GF-D8 (cell line): ENCODE results near the gene LMO7.
A peak's percentile ranks its signal among the peaks of the same experiment; 100 is the strongest.

Experiments
- DNase-seq: peaks from one replicate; lab custom pipeline; 2025; lab: John Stamatoyannopoulos, UW

Gene LMO7

GRCh38 chr13:75843991-75844390, 207.9 kb downstream of the LMO7 start:
- no peak for DNase-seq

DNA sequence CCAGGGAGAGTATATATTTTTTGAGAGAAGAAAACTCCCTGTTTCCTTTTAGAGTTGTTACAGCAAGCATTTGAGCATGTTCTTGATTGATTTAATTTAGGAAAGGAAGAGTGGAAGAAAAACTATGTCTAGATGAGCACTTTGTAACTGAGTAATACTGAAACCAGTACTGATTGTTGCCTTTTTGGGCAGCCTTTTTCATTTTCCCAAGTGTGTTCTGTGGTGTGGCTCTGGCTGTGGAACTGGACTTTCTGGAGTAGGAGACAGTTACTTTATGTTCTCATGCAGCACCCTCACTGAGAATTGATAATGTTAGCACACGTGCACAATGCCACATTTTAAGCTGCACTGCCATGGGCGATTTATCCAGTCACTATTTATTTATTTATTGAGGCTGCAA, 211.5 kb downstream of the LMO7 start:
- DNase-seq = no peak

- DNase-seq = no peak
Measured at GRCh38 chr13:75850916-75851315, 214.8 kb downstream of the LMO7 start.

GRCh38 chr13:75855216-75855615, 219.1 kb downstream of the LMO7 start:
- no peak for DNase-seq

DNA sequence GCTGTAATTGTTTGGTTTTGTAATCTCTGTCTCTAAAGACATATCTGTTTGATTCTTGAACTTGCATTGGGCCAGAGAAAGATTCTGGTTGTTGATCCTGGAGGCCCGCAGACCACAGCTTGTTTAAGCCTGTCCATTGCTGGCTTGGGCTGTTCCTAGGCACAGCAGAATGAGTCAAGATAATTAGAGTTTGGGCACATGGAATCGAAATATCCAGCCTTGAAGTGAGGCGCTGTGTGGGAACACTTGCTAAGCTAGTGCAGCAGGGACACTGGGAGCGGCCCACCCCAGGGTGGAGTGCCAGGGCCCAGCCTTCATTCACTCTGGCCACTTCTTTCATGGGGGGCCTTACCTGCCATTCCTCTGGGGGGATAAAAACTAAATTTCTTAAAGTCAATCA, 219.7 kb downstream of the LMO7 start:
- no peak for DNase-seq

GRCh38 chr13:75857291-75857690, 221.2 kb downstream of the LMO7 start:
- no peak for DNase-seq

DNA sequence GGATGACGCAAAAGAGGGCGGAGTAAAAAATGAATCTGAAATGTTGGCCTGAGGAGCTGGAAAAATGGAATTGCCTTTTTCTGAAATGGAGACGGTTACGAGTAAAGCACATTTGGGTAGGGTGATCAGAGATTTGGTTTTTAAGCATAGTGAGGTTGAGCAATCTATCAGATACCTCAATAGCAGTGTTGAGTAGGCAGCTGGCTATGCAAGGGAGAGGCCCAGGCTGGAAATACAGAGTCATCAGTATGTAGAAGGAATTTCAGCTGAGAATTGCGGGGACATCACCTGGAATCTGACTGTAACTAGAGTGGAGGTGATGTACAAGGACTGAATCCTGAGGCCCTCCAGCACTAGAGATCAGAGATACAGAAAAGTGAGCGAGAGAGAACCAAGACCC, 224.8 kb downstream of the LMO7 start:
- no peak for DNase-seq

DNA sequence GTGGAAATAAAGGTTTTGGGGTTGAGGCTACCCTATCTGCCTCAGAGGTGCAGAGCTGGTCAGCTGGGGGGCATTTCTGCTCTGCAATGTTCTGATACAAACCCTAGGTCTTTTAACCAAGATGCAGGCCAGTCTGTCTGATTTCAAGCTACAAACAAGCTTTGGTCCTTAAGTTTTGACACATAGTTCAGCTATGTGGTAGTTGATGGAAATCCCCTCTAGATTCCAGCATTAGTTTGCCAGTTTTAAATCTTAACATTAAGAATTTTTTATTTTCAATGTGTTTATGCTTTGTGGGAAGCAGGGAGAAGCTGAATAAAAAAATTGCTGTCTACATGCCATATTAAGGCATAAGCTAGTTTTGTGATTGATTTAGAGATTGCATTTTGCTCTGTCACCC, 225.7 kb downstream of the LMO7 start:
- DNase-seq = no peak

GRCh38 chr13:75864718-75865117, 228.6 kb downstream of the LMO7 start:
- no peak for DNase-seq

- no peak for DNase-seq
Measured at GRCh38 chr13:75867379-75868117, 231.4 kb downstream of the LMO7 start.

GRCh38 chr13:75869981-75870380, 233.9 kb downstream of the LMO7 start:
- DNase-seq = no peak

DNA sequence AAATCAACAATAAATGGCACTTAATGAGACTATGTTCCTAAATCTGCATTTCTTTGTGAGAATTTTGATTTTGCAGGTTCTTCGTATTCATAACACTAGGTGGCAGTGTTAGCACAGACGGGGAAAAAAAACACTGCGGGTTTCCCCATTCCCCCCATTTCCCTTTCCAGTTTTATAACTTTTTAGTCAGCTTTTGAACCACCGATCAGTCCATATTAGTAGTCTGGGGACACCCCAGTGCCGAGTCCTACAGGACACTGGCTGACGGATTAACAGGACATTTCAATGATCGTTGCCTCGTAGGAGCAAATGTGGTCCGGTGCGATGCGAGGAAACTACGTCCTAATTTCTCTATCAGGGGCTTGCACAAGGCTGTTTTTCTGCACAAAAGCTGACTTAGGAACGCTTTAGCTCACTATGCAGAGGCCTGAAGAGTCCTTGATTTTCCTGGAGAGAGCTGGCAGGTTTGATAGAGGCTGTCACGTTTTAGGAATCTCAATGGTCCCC, 234.3 kb downstream of the LMO7 start:
- DNase-seq = no peak

DNA sequence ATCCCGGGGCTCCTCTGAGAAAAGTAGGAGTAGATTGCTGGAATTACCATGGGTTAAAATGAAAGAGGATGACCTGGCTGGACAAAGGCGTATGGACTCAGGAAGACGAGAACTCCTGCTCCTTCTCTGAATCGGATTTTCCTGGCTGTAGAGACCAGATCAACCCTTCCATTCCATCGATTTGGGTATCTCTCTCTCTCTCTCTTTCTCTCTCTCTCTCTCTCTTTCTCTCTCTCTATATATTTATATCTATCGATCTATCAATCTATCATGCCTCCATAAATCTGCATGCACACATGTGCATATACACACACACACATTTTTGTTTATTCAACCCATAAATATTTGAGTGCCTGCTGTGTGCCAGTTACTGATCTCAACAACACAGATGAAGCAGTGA, 234.9 kb downstream of the LMO7 start:
- no peak for DNase-seq

DNA sequence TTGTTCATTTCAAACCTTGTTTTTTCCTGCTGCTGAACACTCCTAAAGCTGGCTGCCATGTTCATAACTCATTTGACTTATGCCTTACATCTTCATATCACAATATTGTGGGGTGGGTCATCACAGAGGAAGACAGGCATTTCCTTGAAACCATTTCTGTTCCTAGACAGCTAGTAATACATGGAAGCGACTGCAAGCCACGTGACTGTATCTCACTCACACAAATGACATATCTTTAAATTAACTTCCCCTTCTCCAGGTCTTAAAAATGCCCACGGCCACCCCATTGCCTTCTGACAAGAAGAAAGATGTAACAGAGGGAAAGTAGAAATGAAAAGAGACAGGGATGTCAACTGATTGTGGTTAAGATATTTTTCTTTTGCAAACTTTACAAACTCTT, 236.8 kb downstream of the LMO7 start:
- no peak for DNase-seq

DNA sequence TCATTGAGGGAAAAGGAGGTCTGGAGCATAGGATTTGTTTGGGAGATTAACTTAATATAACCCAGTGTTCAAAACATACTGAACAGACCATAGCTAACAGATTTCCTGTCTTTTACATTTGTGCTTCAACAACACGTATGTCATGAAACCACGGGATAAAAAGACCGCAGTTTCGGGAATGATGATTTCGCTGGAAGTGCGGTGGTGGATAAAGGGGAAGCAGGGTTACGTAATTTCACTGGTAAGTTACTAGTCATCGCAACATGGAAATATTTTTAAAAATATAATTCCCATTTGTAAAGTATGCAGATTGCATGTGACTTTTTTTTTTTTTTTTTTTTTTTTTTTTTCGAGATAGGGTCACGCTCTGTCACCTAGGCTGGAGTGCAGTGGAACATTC, 237.4 kb downstream of the LMO7 start:
- DNase-seq = no peak

- no peak for DNase-seq
Measured at GRCh38 chr13:75875450-75875849, 239.3 kb downstream of the LMO7 start.

DNA sequence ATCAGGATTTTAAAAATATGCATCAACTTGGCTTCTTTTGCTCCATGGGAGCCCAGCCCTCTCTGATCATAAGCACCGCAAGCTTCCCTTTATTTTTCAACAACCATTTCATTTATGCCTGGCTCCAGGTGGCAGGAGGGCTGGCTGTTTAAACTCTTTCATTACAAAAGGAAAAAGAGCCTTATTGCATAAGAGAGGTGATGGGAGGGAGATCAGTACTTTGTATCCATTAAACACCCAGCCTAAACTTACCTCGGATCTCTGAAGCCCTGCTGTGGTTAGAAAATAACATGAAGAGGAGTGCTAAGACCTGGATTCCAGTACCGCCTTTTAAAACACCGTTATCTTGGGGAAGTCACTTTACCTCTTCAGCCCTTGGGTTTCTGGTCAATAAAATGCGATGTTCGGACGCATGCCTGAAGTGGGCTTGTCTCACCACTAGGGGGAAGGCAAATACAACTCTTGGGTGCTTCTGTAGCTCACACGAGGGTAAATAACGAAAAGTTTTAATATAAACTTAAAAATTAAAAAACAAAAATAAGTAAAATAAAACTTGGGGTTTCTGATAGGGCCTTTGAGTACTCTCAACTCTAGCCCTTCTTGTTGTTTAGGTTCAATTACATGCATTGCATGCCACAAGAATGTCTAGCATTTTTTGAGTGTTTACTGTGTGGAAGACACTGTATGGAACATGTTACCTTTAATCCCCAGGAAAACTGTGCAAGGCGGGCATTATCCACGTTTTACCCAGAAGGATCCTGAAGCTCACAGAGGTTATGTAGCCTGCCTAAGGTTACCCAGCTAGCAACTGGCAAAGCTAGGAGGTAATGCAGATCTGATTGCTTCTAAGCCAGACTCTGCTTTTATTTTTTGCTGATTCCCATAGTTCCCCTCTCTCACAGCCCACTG, 240.3 kb downstream of the LMO7 start:
- DNase-seq = peak; percentile 11

GRCh38 chr13:75877071-75877470, 240.9 kb downstream of the LMO7 start:
- no peak for DNase-seq

- no peak for DNase-seq
Measured at GRCh38 chr13:75879656-75880055, 243.5 kb downstream of the LMO7 start.

- DNase-seq = no peak
Measured at GRCh38 chr13:75881109-75881775, 245.1 kb downstream of the LMO7 start.

DNA sequence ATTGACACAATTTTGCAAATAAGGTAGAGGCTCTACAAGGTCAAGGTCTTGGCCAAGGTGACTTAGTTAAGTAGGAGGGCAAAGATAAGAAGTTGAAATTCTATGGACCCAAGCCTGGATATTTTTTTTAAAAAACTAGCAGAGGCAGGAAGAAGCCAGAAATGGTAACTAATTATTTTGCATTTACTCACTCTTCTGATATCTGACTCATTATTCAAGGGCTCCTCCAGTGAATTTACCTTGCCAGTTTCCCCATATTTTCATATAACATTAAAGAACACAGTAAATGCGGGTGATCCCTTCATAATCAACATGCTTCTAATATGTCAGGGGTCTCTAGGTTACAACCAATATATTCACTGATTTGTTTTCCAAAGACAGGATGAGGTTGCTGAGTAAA, 246.1 kb downstream of the LMO7 start:
- no peak for DNase-seq

DNA sequence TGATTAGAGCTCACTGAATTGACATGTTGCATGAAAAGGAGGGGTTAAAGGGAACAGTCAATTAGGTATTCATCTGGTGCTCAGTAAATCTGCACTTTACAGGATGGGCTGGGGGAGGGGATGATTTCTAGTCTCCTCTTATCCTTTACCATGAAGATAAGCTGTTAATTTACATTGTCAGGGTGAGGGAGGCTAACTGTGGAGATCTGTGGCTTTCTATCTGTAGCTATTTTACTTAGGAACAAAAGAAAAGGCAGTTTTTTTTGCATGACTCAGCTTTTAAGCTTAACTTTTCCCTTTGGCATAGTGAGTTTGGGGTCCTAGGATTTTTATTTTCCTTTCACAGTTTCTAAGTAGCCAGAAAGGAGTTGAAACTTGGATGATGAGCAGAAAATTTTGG, 253.3 kb downstream of the LMO7 start:
- no peak for DNase-seq

GRCh38 chr13:75895168-75895567, 259.0 kb downstream of the LMO7 start:
- DNase-seq = no peak
